Nephron progenitor cell (in vitro differentiated cells): ENCODE results near the gene WDR7.

Experiments
- DNase-seq: peaks from one replicate; pipeline ENCODE4 v3.0.0; 2021
- H3K27ac Mint-ChIP-seq: 2 replicates; pipeline ENCODE4 v1.8.0; 2021; ENCODE audit warnings: mild to moderate bottlenecking, moderate library complexity, mixed read lengths
- H3K27me3 Mint-ChIP-seq: 2 replicates; pipeline ENCODE4 v1.8.0; 2021; ENCODE audit warnings: mild to moderate bottlenecking, low read depth, mixed read lengths; ENCODE audit not compliant: poor library complexity
- H3K36me3 Mint-ChIP-seq: 2 replicates; pipeline ENCODE4 v1.8.0; 2021; ENCODE audit warnings: low read depth, mixed read lengths
- H3K4me1 Mint-ChIP-seq: 2 replicates; pipeline ENCODE4 v1.8.0; 2021; ENCODE audit warnings: mixed read lengths
- H3K4me3 Mint-ChIP-seq: 2 replicates; pipeline ENCODE4 v1.8.0; 2021; ENCODE audit warnings: mild to moderate bottlenecking, moderate library complexity, mixed read lengths
- H3K9me3 Mint-ChIP-seq: 2 replicates; pipeline ENCODE4 v1.8.0; 2021; ENCODE audit warnings: mild to moderate bottlenecking, moderate library complexity, mixed read lengths
- CTCF ChIP-seq: fragments of 200-600 bp; sonication (generic); IDR thresholded peaks from 2 replicates; pipeline ENCODE4 v1.5.0; 2021; ENCODE audit warnings: antibody characterized with exemption

Gene WDR7

GRCh38 chr18:57057890-57058289 is 406.7 kb downstream of the WDR7 start:
- Mint-ChIP-seq H3K36me3 (no peaks in the 10 kb centered on the region), H3K4me3 (no peak overlapping the region), H3K27me3 (peaks cover 13% of the 10 kb centered on the region), H3K4me1 (peaks cover 7% of the 10 kb centered on the region), H3K27ac (peak overlapping the region; percentile 40), H3K9me3 (no peaks in the 10 kb centered on the region)
- TF ChIP-seq CTCF: no peak
- no peak for DNase-seq

- Mint-ChIP-seq H3K4me3 (no peak overlapping the region), H3K4me1 (peaks cover 4% of the 10 kb centered on the region), H3K9me3 (no peaks in the 10 kb centered on the region), H3K27me3 (peaks cover 13% of the 10 kb centered on the region), H3K36me3 (no peaks in the 10 kb centered on the region), H3K27ac (no peak overlapping the region)
- no peak for TF ChIP-seq CTCF
- no peak for DNase-seq
These were observed 407.6 kb downstream of the WDR7 start for GRCh38 chr18:57058734-57059133.

- TF ChIP-seq CTCF: no peak
- no peak for DNase-seq
- no peaks in the 10 kb centered on the region for H3K9me3 Mint-ChIP-seq
- H3K27me3 Mint-ChIP-seq: peaks cover 9% of the 10 kb centered on the region
- no peak overlapping the region for H3K4me3 Mint-ChIP-seq
- H3K4me1 Mint-ChIP-seq: peaks cover 4% of the 10 kb centered on the region
- H3K27ac Mint-ChIP-seq: no peak overlapping the region
- H3K36me3 Mint-ChIP-seq: no peaks in the 10 kb centered on the region
These were observed 408.2 kb downstream of the WDR7 start for GRCh38 chr18:57059366-57059765.

DNA sequence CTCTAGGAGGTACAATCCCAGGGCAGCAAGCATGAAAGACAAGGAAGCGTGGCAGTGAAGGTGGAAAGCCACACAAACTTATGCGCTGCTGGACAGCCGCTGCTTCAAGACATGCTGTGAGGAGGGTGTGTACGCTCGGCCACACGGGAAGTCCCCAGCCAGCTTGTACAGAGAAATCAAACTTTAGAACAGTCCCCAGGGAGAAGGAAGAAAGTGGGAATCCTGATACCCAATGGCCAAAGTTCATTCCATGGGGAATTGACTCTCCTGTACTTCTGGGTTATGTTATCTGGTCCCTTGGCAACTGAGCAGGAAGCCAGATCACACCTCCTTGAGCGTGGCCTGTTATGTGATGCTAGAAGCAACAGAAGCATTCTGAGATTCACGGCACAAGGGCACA is 409.7 kb downstream of the WDR7 start:
- no peak for TF ChIP-seq CTCF
- H3K27ac Mint-ChIP-seq: no peak overlapping the region
- H3K9me3 Mint-ChIP-seq: no peaks in the 10 kb centered on the region
- no peaks in the 10 kb centered on the region for H3K36me3 Mint-ChIP-seq
- H3K4me3 Mint-ChIP-seq: no peak overlapping the region
- H3K4me1 Mint-ChIP-seq: peaks cover 4% of the 10 kb centered on the region
- H3K27me3 Mint-ChIP-seq: peaks cover 9% of the 10 kb centered on the region
- DNase-seq: no peak

DNA sequence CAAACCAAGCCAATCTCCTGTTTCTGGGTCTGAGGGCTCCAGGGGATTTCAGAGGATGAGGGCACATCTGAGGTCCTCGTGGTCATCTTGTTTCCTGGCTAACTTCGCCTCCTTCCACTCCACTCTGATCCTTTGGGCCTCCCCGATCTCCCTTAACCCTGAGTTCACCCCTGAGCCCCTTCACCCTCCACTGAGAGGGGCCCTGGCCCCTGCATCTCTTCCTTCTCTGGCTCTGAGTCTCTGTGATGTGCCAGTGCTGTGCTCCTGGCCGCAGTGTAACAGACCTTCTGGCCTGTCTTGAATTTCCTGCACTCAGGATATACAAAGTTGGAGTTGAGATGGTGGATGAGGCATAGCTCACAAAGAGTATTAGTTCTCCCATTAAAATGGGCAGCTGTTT is 411.0 kb downstream of the WDR7 start:
- no peaks in the 10 kb centered on the region for H3K9me3 Mint-ChIP-seq
- TF ChIP-seq CTCF: no peak
- no peaks in the 10 kb centered on the region for H3K36me3 Mint-ChIP-seq
- H3K4me3 Mint-ChIP-seq: no peak overlapping the region
- H3K4me1 Mint-ChIP-seq: peaks cover 4% of the 10 kb centered on the region
- DNase-seq: no peak
- H3K27ac Mint-ChIP-seq: no peak overlapping the region
- H3K27me3 Mint-ChIP-seq: peaks cover 5% of the 10 kb centered on the region

DNA sequence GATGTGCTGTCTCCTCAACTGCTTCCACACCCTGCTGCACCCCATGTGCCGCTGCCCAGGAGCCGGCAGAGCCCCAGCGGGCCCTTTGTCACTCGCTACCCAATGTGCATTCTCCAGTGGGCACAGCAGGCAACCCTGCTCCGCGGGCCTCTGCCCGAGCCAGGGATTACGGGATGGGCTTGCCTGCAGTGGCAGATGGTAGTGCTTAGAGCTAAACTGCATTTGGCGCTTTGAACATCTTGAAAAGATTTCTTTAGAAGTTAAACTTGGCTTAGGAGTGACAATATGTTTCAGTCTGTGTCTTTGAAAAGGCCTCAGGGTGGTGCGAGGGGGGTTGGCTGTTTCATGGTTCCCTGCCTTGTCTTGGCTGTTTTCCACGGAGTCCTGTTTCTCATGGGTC is 411.7 kb downstream of the WDR7 start:
- Mint-ChIP-seq H3K9me3 (no peaks in the 10 kb centered on the region), H3K27ac (no peak overlapping the region), H3K4me3 (no peak overlapping the region), H3K36me3 (no peaks in the 10 kb centered on the region), H3K27me3 (peaks cover 5% of the 10 kb centered on the region), H3K4me1 (peaks cover 4% of the 10 kb centered on the region)
- DNase-seq: no peak
- TF ChIP-seq CTCF: no peak
